IPS-18c (cell line): ENCODE data around the gene OR6N1.

Source experiments
- H3K4me3 ChIP-seq: 2 replicates; pipeline ENCODE4 v1.7.0; 2013; ENCODE audit warnings: low read depth, mild to moderate bottlenecking, low read length, moderate library complexity; ENCODE audit not compliant: insufficient read depth
- H3K9me3 ChIP-seq: one replicate; pipeline ENCODE4 v1.6.1; 2013; ENCODE audit warnings: mild to moderate bottlenecking, low read length, moderate library complexity; ENCODE audit not compliant: control insufficient read depth, insufficient read depth

OR6N1 gene

GRCh38 chr1:158771950-158772866 is at the start of gene OR6N1:
Gene OR6N1, minus strand, starts transcription at chr1:158772195. Its CDS starts 5,513 bp downstream, at chr1:158766682.
- Histone ChIP-seq H3K4me3 (no peak within 1 kb of the TSS), H3K9me3 (no peaks in the 10 kb centered on the region)

- Histone ChIP-seq H3K9me3 (no peaks in the 10 kb centered on the region), H3K4me3 (no peak overlapping the region)
These were observed 49.7 kb upstream of the OR6N1 start for GRCh38 chr1:158821723-158822122.

- H3K4me3 ChIP-seq = no peak overlapping the region
- H3K9me3 ChIP-seq = no peaks in the 10 kb centered on the region
These were observed 47.8 kb upstream of the OR6N1 start for GRCh38 chr1:158819461-158820443.

GRCh38 chr1:158818975-158819431 is 47.0 kb upstream of the OR6N1 start:
- Histone ChIP-seq H3K9me3 (no peaks in the 10 kb centered on the region), H3K4me3 (no peak overlapping the region)

- H3K4me3 ChIP-seq = no peak overlapping the region
- H3K9me3 ChIP-seq = no peaks in the 10 kb centered on the region
These were observed 46.6 kb upstream of the OR6N1 start for GRCh38 chr1:158818560-158818959.

GRCh38 chr1:158814970-158815369 is 43.0 kb upstream of the OR6N1 start:
- H3K9me3 ChIP-seq = no peaks in the 10 kb centered on the region
- H3K4me3 ChIP-seq = no peak overlapping the region

GRCh38 chr1:158813164-158813563 is 41.2 kb upstream of the OR6N1 start:
- H3K4me3 ChIP-seq = no peak overlapping the region
- no peaks in the 10 kb centered on the region for H3K9me3 ChIP-seq

- H3K9me3 ChIP-seq = no peaks in the 10 kb centered on the region
- no peak overlapping the region for H3K4me3 ChIP-seq
These were observed 40.3 kb upstream of the OR6N1 start for GRCh38 chr1:158812336-158812735.

GRCh38 chr1:158810311-158810710 is 38.3 kb upstream of the OR6N1 start:
- no peaks in the 10 kb centered on the region for H3K9me3 ChIP-seq
- H3K4me3 ChIP-seq = no peak overlapping the region

GRCh38 chr1:158809862-158810261 is 37.9 kb upstream of the OR6N1 start:
- H3K9me3 ChIP-seq = no peaks in the 10 kb centered on the region
- H3K4me3 ChIP-seq = no peak overlapping the region

GRCh38 chr1:158809256-158809655 is 37.3 kb upstream of the OR6N1 start:
- no peaks in the 10 kb centered on the region for H3K9me3 ChIP-seq
- no peak overlapping the region for H3K4me3 ChIP-seq

- H3K9me3 ChIP-seq = no peaks in the 10 kb centered on the region
- no peak overlapping the region for H3K4me3 ChIP-seq
These were observed 35.0 kb upstream of the OR6N1 start for GRCh38 chr1:158806916-158807536.

- H3K9me3 ChIP-seq = no peaks in the 10 kb centered on the region
- no peak overlapping the region for H3K4me3 ChIP-seq
These were observed 31.7 kb upstream of the OR6N1 start for GRCh38 chr1:158803678-158804077.

- no peaks in the 10 kb centered on the region for H3K9me3 ChIP-seq
- H3K4me3 ChIP-seq = no peak overlapping the region
These were observed 29.4 kb upstream of the OR6N1 start for GRCh38 chr1:158801396-158801795.

- Histone ChIP-seq H3K4me3 (no peak overlapping the region), H3K9me3 (no peaks in the 10 kb centered on the region)
These were observed 28.5 kb upstream of the OR6N1 start for GRCh38 chr1:158800526-158800925.

GRCh38 chr1:158799689-158800088 is 27.7 kb upstream of the OR6N1 start:
- Histone ChIP-seq H3K9me3 (no peaks in the 10 kb centered on the region), H3K4me3 (no peak overlapping the region)

- no peak overlapping the region for H3K4me3 ChIP-seq
These were observed 26.5 kb upstream of the OR6N1 start for GRCh38 chr1:158798531-158798930.

More at GRCh38 chr1:158798531-158798930, 26.5 kb upstream of the OR6N1 start:
- H3K9me3 ChIP-seq = no peaks in the 10 kb centered on the region
